Muscle of arm (tissue), 12 donors: ENCODE measurements around the gene YIPF5. TPM values are rescaled to one million over a fixed set of nuclear protein-coding genes. Genes with fewer than 3 reads are reported as not detected.
A peak's percentile ranks its signal among the peaks of the same experiment; 100 is the strongest.

Experiments
- DNase-seq: peaks from one replicate; pipeline ENCODE4 v3.0.0-alpha.2; 2013
- polyA plus RNA-seq, 12 donors: library from polyadenylated mRNA; unstranded; fragments of 120-200 nt; gene quantifications; one replicate each; pipeline ENCODE4 v1.2.1, GENCODE V29; 2013; ENCODE audit not compliant: insufficient read length in 12 of 12

The YIPF5 gene
- polyA plus RNA-seq, 12 donors = 31.8 to 65.0 (median 50.5) TPM; not detected in 1

DNA sequence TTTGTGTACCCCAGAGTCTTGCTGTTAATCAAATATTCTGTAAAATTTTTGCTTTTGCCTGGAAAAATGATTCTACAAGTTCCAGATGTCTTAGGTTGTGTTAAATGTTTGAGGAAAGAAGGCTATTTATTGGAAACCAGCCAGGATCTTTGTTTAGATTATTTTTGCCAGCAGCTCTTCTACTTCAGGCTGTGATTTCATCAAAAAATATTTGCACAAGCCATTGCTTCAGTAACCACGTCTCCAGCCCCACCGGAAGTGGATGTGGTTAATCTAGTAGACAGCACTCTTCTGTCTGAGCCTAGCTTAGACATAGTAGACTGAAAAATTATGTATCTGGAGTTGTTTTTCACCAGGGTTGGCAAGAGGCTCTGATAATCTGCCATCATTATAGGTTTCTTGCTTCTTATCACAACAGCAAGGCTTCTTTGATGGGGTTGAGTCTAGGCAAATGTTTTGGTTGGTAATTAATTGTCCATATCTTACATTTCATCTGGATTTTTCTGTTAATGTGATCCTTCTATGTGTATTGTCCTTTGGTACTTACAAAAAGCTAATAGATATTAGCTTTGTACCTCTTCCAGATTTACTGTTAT is 17.3 kb upstream of the YIPF5 start:
- peak; percentile 38 for DNase-seq

DNA sequence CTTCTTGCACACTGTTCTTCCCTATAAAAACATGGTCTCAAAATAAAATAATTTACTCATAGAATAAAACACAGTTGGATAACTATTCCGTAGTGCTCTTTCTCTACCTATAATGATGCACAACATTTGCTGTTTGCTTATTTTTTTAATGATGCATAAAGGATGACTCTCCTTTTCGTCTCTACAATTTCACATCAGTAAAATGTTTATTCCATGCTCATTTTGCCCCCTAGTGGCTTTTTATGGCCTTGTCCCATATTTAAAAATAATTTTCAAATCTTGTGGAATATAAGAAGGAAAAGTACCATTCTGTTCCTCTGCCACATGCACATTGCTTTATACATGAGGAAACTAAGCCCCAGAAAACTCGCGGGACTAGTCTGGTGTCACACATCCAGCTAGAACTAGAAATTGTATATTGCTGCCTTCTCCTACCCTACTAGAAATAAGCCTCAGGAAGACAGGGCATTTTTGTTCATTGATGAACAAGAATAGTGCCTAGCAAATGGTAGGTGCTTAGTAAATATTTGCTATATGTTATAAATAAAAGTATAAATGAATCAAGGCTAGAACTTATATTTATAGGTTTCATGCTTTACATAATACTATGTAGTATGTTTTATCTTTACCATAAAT is 12.9 kb upstream of the YIPF5 start:
- DNase-seq = peak; percentile 30

- no peak for DNase-seq
Observed at GRCh38 chr5:144179226-144179625, 8.8 kb upstream of the YIPF5 start.

DNA sequence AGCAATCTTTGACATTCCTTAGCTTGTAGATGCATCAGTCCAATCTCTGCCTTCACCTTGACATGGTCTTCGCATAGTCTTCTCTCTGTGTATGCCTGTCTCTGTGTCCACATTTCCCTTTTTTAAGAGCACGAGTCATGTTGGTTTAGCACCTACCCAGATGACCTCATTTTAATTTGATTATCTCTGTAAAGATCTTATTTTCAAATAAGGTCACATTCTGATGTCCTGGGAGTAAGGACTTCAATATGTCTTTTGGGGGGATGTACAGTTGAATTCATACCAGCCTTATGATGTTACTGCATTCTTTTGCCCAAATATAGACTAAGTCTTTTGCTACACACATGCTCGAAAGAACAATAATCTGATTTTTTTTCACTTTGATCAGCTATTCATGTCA is 7.1 kb upstream of the YIPF5 start:
- no peak for DNase-seq

GRCh38 chr5:144173766-144174165 is 3.3 kb upstream of the YIPF5 start:
- DNase-seq = no peak

GRCh38 chr5:144169904-144170275 is 569 bp downstream of the YIPF5 start:
- DNase-seq = no peak

DNA sequence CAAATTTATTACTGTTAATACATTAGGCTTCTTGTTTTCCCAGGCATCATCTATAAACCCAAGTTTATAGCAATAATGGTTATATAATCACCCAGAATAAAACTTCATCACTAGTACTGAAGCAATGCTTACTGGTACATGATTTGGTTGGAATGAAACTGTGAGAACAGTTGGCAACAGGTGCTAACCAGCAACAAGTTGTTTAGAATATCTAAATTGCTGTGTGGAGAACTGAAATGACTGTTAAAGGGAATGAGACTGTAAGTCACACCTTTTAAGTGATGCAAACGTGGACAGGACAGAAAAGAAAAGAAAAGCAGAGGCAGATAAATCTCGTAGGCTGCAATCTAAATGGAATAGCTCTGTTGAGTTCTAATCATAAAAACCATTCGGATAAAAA is 2.5 kb downstream of the YIPF5 start:
- no peak for DNase-seq

DNA sequence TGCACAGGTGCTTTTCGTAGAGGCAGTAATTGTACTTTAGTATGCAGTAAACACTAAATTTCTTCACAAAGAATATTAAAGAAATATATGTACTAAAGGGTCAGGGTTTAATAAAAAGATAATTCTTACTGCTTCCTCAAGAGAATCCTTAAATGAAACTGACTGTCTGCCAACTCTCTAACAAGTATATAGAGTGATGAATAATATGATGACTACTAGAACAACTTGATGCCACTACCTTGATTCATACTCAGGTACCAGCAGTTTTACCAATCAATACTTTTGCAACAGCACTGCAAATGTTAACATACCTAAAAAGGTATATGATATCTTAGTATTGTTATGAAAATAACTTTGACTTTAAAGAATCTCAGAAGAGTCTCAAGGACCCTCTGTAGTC is 3.8 kb downstream of the YIPF5 start:
- no peak for DNase-seq

DNA sequence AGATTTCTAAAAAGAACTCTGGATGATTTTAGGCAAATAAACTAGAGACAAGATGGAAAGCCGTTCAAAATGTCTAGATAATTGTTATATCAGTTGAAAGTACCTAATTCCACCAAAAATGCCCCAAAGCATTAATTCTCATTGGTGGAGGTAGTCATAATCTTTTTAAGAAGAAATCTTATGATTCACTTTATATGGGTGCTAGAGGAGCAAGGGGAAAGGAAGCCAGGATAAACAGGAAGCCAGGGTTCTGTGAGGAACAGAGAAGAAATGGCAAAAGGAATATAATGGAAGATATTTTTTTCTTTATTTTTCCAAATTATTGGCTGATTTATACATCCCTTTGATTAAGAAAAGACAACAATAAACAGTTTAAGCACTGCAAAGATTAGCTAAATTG is 7.8 kb downstream of the YIPF5 start:
- DNase-seq = no peak

DNA sequence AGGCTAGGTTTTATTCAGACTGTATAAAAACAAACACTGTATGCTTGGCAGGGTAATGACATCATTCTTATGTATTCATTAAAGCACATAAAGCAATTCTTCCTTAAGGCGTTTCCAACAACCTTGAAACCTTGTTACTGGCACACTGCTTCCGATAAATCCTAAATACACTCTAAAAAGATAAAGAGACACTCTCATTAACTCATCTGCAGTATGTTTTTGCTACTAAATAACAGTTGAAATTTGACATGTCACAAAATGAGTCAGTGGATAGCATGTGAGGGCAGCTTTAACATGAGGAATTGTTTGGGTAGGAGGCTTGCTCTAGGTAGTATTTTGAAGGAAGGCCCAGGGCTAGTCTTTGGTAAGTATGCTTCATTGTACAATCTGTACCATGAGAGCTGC is 13.7 kb downstream of the YIPF5 start:
- DNase-seq = no peak

GRCh38 chr5:144151026-144151425 is 19.4 kb downstream of the YIPF5 start:
- DNase-seq = no peak

DNA sequence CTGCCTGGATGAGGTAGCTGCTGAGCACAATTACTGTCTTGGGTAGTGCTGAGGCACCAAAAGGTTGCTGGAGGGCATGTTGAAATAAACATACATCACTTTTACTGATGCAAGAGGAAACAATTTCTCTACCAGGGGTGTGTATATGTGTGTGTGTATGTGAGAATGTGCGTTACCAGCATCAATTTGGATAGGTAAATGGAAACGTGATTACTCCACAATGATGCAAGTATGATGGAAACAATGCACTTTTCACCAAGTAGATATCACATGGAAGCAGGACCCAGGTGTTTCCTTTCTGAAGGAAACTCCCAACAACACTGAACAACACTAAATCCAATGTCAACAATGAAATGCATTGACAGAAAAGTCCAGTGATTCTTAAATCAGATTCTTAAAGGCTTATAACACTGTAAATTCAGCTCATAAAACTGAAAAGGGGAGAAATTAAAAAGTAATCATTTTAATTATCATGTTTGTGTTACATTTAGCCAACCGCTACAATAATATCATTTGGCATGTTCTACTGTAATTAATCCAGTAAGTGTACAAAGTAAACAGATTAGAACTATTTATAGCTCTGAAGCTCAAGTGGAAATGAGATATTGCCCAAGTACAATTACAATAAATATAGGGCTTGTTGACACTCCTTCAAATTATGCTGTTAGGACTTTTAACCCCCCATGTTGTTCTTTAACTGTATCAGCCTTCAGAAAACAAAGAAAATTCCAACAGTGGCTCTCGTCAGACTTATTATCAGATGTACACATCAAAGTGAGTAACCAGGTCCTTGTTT is 25.3 kb downstream of the YIPF5 start:
- DNase-seq = no peak

- DNase-seq = no peak
Observed at GRCh38 chr5:144143625-144144024, 26.8 kb downstream of the YIPF5 start.

- no peak for DNase-seq
Observed at GRCh38 chr5:144142824-144143162, 27.7 kb downstream of the YIPF5 start.

GRCh38 chr5:144142139-144142823 is 28.2 kb downstream of the YIPF5 start:
- DNase-seq = peak; percentile 48

DNA sequence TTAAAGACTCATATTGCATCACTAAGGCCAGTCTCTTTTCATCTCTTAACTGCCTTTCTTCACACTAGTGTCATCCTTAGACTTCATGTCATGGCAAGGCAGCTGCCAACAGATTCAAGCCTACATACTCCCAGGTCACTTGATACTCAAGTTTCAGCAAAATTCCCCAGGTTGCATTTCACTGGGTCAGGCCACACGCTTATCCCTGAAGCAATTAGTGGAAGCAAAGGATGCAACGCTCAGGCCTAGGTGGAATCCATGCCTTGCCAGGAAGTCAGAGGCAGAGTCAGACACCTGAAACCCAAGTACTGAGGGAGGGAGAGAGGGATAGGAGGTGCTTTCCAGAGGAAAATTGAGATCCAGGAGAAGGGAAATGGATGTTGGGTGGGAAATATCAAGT is 28.9 kb downstream of the YIPF5 start:
- no peak for DNase-seq

GRCh38 chr5:144139586-144139985 is 30.9 kb downstream of the YIPF5 start:
- DNase-seq = peak; percentile 75

DNA sequence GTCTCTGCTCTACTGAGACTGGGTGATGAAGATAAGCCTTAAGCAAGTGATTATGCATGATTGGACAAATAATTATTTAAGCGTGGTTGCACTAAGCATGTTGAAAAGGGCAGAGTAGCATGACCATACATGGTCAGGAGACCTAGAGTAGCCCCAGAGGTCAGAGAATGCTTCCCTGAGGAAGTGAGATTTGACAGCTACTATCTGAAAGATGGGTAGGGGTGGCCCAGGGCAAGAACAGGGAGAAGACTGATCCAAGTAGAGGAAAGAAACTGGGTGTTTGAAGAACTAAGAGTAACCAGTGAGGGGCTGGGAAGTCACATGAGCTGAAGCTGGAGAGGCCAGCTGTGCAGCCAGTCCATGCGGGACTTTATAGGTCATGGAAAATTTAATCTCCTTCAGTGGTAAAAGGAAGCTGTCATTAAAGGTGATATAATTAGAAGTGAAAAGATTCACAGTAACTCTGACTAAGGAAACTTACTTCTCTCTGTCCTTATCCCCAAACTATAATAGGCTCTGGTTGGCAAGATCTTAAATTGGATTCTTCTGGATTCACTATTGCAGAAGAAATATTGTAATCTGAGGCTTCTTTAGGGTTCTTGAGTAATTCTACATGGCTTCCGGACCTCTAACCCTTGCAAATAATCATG is 35.2 kb downstream of the YIPF5 start:
- DNase-seq = no peak

- DNase-seq = no peak
Observed at GRCh38 chr5:144134194-144134826, 36.1 kb downstream of the YIPF5 start.

GRCh38 chr5:144133050-144133633 is 37.3 kb downstream of the YIPF5 start:
- no peak for DNase-seq

- DNase-seq = no peak
Observed at GRCh38 chr5:144131261-144131660, 39.2 kb downstream of the YIPF5 start.
